Cortex of kidney (tissue), 1 donor: Measurements from ENCODE around the gene PTPRE.

ENCODE experiments used
- DNase-seq: peaks from one replicate; lab custom pipeline; 2025; lab: John Stamatoyannopoulos, UW

Gene PTPRE

GRCh38 chr10:127926455-127926854 is 19.6 kb downstream of the PTPRE start:
- no peak for DNase-seq

GRCh38 chr10:127928021-127928806 is 21.3 kb downstream of the PTPRE start:
- DNase-seq: no peak

- no peak for DNase-seq
Measured at GRCh38 chr10:127932521-127933270, 25.8 kb downstream of the PTPRE start.

- DNase-seq: no peak
Measured at GRCh38 chr10:127933271-127933670, 26.4 kb downstream of the PTPRE start.

- DNase-seq: no peak
Measured at GRCh38 chr10:127934383-127934782, 27.5 kb downstream of the PTPRE start.

- no peak for DNase-seq
Measured at GRCh38 chr10:127935071-127935561, 28.2 kb downstream of the PTPRE start.

- DNase-seq: no peak
Measured at GRCh38 chr10:127937069-127937468, 30.2 kb downstream of the PTPRE start.

GRCh38 chr10:127937915-127938463 is 31.1 kb downstream of the PTPRE start:
- DNase-seq: no peak

GRCh38 chr10:127939786-127940330 is 33.0 kb downstream of the PTPRE start:
- no peak for DNase-seq

GRCh38 chr10:127940866-127941640 is 34.1 kb downstream of the PTPRE start:
- DNase-seq: no peak

- DNase-seq: no peak
Measured at GRCh38 chr10:127942811-127943210, 35.9 kb downstream of the PTPRE start.

GRCh38 chr10:127943336-127943910 is 36.5 kb downstream of the PTPRE start:
- no peak for DNase-seq

- no peak for DNase-seq
Measured at GRCh38 chr10:127944256-127944655, 37.4 kb downstream of the PTPRE start.

GRCh38 chr10:127945341-127945758 is 38.4 kb downstream of the PTPRE start:
- DNase-seq: no peak

- no peak for DNase-seq
Measured at GRCh38 chr10:127945948-127946711, 39.2 kb downstream of the PTPRE start.

GRCh38 chr10:127947211-127947610 is 40.3 kb downstream of the PTPRE start:
- no peak for DNase-seq

GRCh38 chr10:127948791-127949190 is 41.9 kb downstream of the PTPRE start:
- DNase-seq: no peak

GRCh38 chr10:127949831-127950230 is 42.9 kb downstream of the PTPRE start:
- no peak for DNase-seq

- DNase-seq: no peak
Measured at GRCh38 chr10:127951861-127952574, 45.1 kb downstream of the PTPRE start.

- DNase-seq: no peak
Measured at GRCh38 chr10:127952575-127952869, 45.6 kb downstream of the PTPRE start.
